Activated CD8-positive, alpha-beta memory T cell treated with anti-CD3 and anti-CD28 coated beads for 4 hours (primary cell): ENCODE results near the gene SLC35F6.

Experiments
- DNase-seq, 2 donors: peaks; one replicate each; pipeline ENCODE4 v3.0.0-alpha.2; 2020; ENCODE audit warnings: low read depth in 2 of 2

The SLC35F6 gene, protein sequence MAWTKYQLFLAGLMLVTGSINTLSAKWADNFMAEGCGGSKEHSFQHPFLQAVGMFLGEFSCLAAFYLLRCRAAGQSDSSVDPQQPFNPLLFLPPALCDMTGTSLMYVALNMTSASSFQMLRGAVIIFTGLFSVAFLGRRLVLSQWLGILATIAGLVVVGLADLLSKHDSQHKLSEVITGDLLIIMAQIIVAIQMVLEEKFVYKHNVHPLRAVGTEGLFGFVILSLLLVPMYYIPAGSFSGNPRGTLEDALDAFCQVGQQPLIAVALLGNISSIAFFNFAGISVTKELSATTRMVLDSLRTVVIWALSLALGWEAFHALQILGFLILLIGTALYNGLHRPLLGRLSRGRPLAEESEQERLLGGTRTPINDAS

DNA sequence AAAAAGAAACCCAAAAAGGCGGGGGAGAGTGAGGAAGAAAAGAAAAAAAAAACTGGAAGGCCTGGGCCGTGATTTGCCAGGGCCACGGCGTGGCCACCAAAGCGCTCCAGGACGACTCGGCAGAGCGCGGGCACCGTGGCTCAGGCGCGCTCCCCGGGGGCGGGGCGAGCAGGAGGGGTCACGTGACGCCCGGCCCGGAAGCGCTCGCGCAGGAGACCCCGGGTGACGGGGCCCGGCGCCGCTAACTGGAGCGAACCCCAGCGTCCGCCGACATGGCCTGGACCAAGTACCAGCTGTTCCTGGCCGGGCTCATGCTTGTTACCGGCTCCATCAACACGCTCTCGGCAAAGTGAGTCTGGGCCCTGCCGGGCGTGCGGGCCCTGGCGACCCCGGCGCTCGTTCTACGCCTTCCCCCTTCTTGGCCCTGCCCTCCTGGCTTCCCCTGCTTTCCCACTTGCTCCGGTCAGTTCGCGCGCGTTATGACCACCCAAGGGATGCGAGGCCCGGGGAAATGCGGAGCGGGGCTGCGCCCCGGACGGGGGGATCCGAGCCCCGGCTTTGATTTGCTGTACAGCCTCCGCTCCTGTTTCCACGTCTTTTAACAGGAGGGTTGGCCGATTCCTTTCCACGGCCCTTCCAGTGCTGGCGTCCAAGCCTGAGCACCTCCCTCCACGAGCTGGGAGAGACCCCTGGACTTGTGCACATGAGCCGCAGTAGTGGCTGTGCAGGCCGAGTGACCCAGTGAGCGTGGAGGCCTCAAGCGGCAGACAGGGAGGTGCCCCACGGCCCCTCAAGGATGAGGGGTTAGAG, at the start of gene SLC35F6:
SLC35F6 (plus strand) TSS at position 207 of the 810 bp plus-strand sequence; CDS start at position 273, 66 bp downstream.
- DNase-seq = peak; percentile 55 to 63

DNA sequence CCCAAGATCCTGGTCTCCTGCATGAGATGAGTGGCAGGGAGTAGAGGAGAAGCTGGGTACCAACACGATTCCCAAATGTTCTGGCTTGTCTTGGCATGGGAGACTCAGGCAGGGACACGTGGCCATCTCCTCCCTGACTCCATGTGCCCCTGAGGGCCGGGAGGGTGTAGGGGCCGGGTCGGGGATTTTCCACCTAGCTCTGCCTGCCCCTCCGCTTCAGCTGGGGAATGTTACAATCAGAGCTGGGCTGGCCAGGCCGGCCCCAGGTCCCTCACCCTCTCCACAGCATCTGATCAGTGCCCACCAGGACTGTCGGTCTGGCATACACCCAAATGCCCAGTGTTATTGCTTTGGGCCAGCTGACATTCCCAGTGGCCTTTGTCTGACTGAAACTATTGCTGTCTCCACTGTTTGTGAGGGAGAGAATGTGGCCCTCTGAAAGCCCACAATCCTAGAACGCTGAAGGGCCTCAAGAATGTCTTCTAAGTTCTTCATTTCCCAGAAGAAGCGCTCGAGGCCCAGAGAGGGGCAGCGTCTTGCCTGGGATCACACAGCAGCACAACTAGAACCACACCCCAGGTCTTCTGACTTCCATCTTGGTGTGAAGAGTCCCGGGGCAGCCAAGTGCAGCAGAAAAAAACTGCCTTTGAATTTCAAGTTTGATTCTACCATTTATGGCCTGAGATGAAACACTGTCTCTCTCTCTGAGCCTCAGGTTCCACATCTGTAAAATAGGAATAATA, 48.4 kb upstream of the SLC35F6 start:
- DNase-seq = no peak

DNA sequence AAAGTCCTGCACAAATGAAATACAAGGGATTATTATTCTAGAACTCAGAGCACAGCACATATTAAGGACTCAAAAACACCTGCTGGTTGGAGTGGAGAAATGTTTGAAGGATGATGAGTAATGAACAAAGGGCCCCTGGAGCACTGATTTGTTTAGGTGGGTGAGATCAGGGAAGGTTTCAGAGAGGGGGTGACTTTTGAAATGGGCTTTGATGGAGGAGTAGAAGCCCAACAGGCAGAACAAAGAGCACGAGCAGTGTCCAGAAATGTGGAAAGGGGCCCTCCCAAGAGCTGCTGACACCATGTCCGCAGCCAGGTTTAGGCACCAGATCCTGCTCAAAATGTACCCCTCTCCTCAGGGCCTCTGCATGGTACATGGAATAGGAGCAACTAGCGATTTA, 47.7 kb upstream of the SLC35F6 start:
- DNase-seq = no peak

DNA sequence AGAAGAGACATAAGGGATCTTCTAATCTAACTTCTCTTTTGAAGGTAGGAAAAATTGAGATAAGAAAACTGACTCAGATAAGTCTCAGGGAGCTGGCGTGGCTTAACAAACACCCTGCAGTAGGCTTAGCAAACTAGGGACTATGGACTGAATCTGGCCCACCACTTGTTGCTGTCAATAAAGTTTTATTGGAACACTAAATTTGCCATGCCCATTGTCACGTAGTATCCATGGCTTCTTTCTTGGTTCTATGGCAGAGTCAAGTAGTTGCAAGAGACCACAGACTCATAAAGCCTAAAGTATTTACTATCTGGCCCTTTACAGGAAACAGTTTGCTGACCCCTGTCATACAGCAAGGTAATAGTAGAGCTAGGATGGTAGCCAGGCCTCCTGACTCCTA, 47.3 kb upstream of the SLC35F6 start:
- no peak for DNase-seq

DNA sequence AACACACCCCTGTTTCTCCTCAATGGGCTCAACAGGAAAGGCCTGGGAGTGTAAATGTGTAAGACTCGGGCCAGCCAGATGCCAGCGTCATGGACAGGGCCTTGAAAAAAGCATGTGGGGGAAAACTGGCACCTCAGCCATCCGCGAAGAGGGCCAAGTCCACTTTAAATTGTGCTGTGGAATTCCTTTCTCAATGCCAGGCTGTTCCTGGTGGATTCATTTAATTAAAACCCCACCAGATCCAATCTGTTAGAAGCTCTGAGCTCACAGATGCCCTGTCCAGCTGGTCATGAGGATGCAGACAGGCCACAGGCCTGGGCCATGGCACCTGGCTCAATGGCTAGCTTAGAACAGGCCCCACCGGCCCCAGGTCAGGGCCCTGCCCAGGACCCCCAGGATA, 46.7 kb upstream of the SLC35F6 start:
- DNase-seq = no peak

DNA sequence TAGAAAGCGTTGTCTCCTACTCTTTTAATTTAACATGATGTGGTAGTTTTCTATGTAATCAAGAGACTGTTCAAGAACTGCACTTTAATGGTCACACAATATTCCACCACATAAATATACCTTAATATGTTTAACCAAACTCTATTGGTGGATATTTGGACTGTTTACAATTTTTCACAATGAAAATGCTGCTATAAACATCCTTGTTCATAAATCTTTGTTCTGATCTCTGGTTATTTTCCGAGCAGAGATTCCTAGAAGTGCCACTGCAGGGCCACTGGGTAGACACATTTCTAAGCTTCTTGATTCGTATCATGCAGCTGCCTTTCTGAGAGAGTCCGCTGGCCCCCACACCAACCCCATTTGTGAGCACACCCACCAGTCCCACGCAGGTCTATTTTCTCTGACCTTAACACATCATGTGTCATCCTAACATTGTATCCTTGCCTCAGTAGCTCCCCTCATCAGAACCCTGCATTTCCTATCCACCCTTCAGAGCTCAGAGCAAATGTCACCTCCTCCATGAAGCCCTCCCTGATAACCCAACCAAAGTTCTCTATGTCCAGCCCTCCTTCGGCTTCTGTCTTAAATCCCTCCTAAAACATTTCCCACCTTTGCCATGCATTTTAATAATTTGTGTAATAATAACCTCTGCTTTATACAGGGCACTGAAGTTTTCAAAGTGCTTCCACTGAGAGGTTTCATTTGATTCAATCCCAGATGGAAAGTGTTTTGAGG, 45.0 kb upstream of the SLC35F6 start:
- no peak for DNase-seq

DNA sequence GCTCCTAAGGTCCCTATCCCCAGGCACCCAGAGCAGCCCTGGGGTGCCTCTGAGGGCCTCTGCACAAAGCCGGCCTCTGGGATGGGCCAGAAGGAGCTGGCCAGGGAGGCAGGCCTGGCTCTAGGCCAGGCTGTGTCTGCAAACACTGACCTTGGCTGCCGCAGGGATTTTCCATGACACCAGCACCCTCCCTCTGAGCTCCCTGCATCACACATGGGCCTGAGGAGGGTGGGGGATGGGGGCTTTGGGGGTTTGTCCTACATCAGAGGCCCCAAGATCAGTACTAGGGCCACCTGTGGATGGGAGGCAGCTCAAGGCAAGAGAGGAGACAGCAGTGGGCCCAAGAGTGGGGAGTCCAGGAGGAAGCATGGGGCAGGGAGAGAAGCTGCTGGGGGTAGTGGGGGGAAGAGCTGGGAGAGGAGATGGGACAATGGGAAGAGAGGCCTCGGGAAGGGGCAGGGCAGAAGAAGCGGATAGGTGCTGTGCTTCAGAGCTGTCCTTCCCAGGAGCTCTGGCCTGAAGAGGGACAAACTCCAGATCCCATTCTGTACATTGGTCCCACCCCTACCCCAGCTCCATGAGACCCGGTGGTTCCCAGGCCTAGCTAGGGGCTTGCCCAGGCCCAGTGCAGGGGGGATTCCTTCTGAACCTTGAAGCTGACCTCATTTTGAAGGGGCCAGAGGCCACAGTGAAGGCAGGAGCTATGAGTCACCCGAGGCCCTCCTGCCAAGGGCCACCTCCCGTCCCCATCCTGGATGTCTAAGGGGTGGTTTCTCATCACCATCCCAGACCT, 43.6 kb upstream of the SLC35F6 start:
- no peak for DNase-seq

DNA sequence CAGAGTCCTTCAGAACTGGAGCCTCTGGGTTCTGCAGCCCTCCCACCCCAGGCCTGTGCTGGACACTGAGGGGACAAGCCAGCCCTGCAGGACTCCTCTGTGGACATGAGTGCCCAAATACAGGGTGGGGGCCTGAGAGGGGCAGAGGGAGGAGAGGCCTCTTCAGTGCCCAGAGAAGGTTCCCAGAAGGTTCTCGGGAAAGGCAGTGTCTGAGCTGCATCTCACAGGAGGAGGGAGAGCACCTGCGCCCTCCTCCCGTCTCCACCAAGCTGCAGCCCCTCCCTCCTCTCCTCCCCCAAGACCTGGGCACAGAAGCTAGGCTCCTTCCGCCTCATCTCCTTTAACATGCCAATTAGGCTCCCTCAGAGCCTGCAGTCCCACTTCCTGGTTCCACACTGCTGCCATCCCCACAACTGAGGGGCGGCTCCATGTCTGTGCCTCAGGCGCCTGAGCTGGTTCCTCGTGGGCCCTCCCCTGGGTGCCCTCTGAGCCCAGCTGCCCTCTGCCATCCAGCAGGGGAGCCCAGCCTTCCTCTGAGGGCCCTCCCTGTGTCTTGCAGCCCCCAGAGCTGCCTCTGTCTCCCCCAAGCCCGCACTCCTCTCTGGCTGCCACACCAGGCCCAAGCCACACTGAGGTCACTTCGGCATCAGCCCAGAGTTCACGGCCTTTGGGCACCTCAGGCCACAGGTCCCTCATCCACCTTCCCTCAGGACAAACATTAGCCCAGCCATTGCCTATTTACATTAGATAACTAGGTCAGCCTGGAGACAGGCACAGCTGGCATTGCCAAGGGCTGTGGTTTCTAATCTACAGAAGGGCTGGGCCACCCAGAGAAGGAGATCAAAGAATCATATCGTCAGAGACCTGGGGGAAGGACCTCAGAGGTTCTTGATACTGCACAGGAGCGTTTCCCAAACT, 42.7 kb upstream of the SLC35F6 start:
- DNase-seq = no peak

DNA sequence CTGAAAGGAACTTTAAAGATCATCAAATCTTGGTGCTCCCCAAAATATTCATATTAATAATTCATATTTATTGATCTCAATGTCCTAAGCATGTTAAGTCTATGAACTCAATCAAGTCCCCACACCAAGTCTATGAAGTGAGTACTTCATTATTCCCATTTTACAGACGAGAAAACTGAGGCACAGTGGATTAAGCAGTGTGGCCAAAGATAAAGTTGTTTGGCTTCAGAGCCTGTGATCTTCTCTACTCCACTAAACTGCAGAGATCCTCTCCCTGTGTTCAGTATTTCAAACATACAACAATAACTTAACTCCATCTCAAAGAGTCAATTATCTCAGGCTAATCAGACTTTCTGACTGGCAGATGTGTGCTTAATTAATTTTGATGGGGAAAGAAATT, 41.8 kb upstream of the SLC35F6 start:
- DNase-seq = no peak

DNA sequence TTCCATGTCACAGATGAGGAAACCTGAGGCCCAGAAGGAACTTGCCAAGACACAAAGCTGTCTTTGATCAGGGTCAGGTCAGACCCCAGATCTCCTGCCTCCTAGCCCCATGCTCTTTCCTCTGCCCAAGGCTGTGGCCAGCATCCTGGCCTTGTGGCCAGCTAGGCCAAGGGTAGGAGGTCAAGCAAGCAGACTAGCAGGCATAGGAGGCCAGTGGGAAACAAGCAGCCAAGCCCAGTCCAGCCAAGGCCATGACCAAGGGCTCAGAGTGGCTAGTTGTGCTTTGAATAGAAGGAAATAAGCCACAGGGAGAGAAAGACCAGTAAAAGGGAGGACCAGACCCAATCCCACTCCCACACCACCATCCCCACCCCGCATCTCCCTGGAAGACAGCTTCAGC, 41.2 kb upstream of the SLC35F6 start:
- DNase-seq = no peak

DNA sequence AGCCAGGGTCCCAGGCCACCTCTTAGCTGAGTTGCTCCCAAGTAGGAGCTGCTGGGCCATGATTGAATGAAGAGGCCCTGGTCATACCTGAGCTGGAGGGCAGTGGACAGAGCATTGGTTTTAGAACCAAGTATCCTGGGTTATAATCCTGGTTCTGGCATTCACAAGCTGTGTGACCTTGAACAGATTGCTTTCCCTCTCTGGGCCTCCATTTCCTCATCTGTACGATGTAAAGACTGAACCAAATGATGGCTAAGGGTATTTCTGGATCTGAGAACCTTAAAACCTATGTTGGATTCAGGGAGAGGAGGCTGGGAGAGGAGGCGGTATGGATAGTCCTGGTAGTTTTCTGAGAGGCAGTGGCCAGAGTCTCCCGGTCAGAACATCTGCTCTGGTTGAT, 40.6 kb upstream of the SLC35F6 start:
- DNase-seq = no peak

DNA sequence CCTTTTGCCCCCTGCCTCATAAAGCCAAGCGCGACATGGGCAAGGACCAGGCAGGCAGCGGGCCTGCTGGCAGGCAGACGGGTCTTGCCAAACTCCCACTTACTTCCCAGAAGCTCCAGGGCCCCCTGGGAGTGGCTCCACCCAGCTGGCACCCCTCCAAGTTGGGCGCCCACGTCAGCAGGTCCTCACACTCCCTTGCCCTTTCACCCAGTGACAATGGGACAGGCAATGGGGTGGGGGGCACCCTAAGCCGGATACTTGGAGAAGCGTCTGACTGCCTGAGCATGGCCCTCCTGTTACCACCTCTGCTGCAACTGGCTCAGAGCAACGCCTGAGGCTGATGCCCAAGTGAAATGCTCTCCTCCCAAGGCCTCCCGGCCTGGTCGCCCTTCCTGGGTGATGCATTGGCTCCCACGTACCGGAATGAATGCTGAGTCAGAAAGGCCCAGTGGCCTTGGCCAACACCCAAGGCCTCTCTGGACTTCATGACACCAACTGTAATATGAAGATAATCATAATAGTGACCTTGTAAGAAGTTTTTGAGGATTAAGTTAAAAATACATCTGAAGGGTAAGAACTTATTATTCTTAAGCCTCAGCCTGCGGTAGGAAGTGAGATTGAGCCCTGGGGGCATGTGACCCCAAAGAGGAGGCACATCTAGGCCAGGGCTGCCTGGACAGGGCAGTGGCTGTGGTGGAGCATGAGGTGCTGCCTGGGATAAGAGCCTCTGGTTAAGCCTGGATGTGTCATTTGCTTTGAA, 39.9 kb upstream of the SLC35F6 start:
- DNase-seq = no peak

DNA sequence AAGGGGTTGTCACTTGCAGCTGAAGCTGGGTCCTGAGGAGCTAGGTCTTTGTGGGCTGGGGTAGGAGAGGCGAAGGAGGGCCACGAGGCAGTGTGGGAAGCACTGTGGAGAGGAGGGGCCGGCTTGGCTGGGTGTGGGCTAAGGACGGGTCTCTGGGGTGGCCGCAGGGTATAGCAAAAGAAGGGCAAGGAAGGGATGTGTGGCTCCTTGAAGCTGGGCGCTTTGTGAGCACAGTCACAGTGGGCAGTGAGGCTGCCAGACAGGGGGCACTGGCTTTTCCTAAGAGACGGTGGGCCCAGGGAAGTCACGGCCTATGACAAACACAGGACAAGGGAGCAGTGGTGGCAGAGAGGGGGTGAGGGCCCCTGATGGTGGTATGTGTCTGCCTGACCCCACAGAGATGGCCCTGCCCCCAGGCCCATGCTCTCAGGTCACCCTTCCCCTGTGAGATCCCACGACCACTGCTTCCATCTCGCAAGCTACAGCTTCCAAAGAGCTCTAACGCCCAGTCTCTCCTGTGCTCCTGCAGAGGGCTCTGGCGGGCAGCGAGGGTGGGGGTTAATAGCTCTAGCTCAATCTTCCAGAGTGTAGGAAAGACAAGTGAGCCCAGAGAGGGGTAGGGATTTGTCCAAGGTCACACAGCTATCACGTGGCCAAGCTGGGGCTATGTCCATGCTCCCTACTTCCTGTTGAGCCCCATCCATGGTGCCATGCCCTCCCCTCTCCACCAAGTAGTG, 39.1 kb upstream of the SLC35F6 start:
- DNase-seq = no peak

DNA sequence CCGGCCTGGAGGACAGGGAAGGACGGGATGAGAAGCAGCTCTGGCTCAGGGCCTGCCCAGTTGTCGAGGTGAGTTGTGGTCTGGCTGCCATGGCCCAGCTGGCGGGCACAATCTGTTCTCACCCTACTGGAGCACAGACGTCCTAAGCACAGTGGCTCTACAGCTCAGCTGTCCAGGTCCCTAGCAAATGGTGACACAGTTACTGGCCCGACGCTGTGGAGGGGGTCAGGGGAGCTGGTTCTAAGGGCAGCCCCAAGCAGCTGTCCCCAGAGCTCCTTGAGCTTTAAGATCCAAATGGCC, 38.6 kb upstream of the SLC35F6 start:
- DNase-seq = no peak

DNA sequence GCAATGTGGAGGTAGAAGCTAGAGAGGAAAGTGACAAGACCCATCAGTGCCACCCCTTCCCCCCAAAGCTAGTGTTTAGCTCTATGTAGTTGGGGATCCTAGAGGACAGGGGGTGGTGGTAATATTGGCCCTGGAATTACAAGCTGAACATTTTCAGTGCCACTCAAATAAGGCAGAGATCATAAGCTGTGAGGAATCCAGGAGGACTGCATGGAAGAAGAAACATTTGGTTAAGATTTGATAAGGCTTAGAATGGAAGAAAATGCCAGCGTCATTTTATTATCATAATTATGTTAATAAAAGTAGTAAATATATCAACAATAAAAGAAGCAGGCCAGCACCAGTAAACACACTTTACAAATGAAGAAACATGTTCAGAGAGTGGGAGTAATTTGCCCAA, 37.9 kb upstream of the SLC35F6 start:
- DNase-seq = no peak

DNA sequence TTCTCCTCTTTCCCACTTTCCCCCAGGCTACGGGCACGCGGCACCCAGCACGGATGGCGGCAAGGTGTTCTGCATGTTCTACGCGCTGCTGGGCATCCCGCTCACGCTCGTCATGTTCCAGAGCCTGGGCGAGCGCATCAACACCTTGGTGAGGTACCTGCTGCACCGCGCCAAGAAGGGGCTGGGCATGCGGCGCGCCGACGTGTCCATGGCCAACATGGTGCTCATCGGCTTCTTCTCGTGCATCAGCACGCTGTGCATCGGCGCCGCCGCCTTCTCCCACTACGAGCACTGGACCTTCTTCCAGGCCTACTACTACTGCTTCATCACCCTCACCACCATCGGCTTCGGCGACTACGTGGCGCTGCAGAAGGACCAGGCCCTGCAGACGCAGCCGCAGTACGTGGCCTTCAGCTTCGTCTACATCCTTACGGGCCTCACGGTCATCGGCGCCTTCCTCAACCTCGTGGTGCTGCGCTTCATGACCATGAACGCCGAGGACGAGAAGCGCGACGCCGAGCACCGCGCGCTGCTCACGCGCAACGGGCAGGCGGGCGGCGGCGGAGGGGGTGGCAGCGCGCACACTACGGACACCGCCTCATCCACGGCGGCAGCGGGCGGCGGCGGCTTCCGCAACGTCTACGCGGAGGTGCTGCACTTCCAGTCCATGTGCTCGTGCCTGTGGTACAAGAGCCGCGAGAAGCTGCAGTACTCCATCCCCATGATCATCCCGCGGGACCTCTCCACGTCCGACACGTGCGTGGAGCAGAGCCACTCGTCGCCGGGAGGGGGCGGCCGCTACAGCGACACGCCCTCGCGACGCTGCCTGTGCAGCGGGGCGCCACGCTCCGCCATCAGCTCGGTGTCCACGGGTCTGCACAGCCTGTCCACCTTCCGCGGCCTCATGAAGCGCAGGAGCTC, 36.2 kb upstream of the SLC35F6 start:
- no peak for DNase-seq

DNA sequence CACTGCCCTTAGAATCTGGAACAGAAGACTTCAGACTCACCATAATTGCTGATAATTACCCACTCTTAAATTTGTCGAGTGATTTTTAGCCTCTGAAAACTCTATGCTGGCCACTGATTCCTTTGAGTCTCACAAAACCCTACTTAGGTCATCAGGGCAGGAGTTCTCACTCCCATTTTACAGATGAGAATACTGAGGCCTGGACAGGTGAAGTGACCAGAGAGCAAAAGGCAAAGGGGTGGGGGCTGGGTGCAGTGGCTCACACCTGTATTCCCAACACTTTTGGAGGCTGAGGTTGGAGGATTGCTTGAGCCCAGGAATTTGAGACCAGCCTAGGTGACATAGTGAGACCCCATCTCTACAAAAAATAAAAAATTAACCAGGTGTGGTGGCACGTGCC, 34.8 kb upstream of the SLC35F6 start:
- DNase-seq = no peak
